Common myeloid progenitor, CD34-positive (primary cell): ENCODE data around the gene TSPAN14.

Source experiments
- CTCF ChIA-PET: fragments of 350-600 bp; sonication (Branson Sonifier 250); formaldehyde crosslinking; loops from one replicate; lab custom pipeline; 2021; ENCODE audit warnings: antibody characterized with exemption; lab: Charles Lee
- POLR2A ChIA-PET: fragments of 350-600 bp; sonication (Branson Sonifier 250); formaldehyde crosslinking; loops from one replicate; lab custom pipeline; 2021; ENCODE audit warnings: antibody characterized with exemption; lab: Charles Lee
- DNase-seq, 3 donors: peaks; one replicate each; pipeline versions ENCODE4 v3.0.0 to v3.0.0-alpha.2; 2013
- H3K27ac ChIP-seq, 2 experiments: 1 replicate in 1 of 2; 2 replicates in 1 of 2; pipeline ENCODE4 v1.7.0; 2013; ENCODE audit warnings: inconsistent platforms in 2 of 2, low read length in 2 of 2, mild to moderate bottlenecking in 2 of 2, low read depth in 1 of 2, moderate library complexity in 1 of 2; ENCODE audit not compliant: severe bottlenecking in 2 of 2, insufficient read depth in 1 of 2, poor library complexity in 1 of 2
- H3K27me3 ChIP-seq, 5 experiments: replicated peaks in 2 of 5; 1 replicate in 3 of 5; 2 replicates in 2 of 5; pipeline versions ENCODE4 v1.6.1 to v1.7.0; 2013; ENCODE audit warnings: low read length in 4 of 5, mild to moderate bottlenecking in 2 of 5, moderate library complexity in 2 of 5, inconsistent platforms in 1 of 5; ENCODE audit not compliant: insufficient read depth in 5 of 5, control insufficient read depth in 4 of 5
- H3K36me3 ChIP-seq, 4 experiments: 1 replicate in 2 of 4; 2 replicates in 2 of 4; pipeline versions ENCODE4 v1.6.1 to v1.7.0; 2013; ENCODE audit warnings: low read length in 3 of 4, control low read depth in 1 of 4, mild to moderate bottlenecking in 1 of 4; ENCODE audit not compliant: control insufficient read depth in 4 of 4, insufficient read depth in 4 of 4
- H3K4me1 ChIP-seq, 4 experiments: 1 replicate in 3 of 4; 2 replicates in 1 of 4; pipeline versions ENCODE4 v1.6.1 to v1.7.1; 2013; ENCODE audit warnings: low read length in 3 of 4, mild to moderate bottlenecking in 3 of 4, control low read depth in 1 of 4, inconsistent platforms in 1 of 4, moderate library complexity in 1 of 4; ENCODE audit not compliant: control insufficient read depth in 4 of 4, insufficient read depth in 4 of 4; ENCODE audit errors: control extremely low read depth in 1 of 4
- H3K4me3 ChIP-seq, 7 experiments: 1 replicate in 4 of 7; 2 replicates in 3 of 7; pipeline versions ENCODE4 v1.5.1 to v1.7.0; 2013; ENCODE audit warnings: mild to moderate bottlenecking in 7 of 7, low read length in 6 of 7, moderate library complexity in 6 of 7, inconsistent platforms in 2 of 7, low read depth in 2 of 7, control low read depth in 1 of 7; ENCODE audit not compliant: insufficient read depth in 4 of 7, control insufficient read depth in 1 of 7; ENCODE audit errors: extremely low read depth in 1 of 7
- H3K9me3 ChIP-seq, 5 experiments: 1 replicate in 4 of 5; 2 replicates in 1 of 5; pipeline versions ENCODE4 v1.6.1 to v1.7.1; 2013; ENCODE audit warnings: low read length in 4 of 5, mild to moderate bottlenecking in 2 of 5, inconsistent platforms in 1 of 5, low read depth in 1 of 5, moderate library complexity in 1 of 5; ENCODE audit not compliant: control insufficient read depth in 4 of 5, insufficient read depth in 2 of 5; ENCODE audit errors: control extremely low read depth in 1 of 5
- WGBS: methylation state at CpG from one replicate; pipeline ENCODE4 v1.1.5; 2013; ENCODE audit not compliant: insufficient coverage; 5-methylcytosine and 5-hydroxymethylcytosine counted together

Gene TSPAN14

DNA sequence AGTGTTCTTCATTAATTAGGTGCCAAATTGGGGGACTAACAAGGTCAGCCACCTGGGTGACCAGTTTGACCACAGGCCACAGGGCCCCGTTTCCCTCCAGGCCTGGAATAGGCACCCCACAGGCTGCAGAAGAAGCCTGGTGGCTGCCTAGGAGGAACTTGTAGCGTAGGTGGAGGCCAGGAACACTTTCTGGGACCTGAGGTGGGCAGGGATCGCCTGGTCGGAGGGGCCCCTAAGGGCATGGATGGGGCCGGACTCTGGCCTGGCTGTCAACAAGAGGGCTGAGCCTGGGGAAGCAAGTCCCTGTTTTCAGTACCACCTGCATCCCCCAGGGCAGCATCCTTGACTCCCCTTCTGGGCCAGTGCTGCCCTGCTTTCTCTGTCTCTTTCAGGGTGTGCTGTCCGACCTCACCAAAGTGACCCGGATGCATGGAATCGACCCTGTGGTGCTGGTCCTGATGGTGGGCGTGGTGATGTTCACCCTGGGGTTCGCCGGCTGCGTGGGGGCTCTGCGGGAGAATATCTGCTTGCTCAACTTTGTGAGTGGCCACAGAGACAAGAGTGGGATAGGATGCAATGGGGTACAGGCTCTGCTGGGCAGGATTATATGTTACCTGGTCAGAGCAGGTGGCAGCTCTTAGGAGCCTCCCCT is 52.9 kb downstream of the TSPAN14 start:
- Histone ChIP-seq H3K4me1 (peaks cover 7 to 39% (median 17%) of the 10 kb centered on the region in 4 experiments), H3K36me3 (peaks cover 2 to 45% (median 27%) of the 10 kb centered on the region in 4 experiments), H3K9me3 (no peaks in the 10 kb centered on the region), H3K27me3 (no peaks in the 10 kb centered on the region), H3K4me3 (no peak overlapping the region), H3K27ac (no peak overlapping the region)
- ChIA-PET POLR2A (no interaction called here), CTCF (interaction anchor here (1.0 to 21.8 kb wide), 13 partner anchors 9 to 124 kb away, joined by 3 to 571 read pairs (median 13); no protein-coding TSS in a partner anchor)
- no peak for DNase-seq
- WGBS = 97% methylated on average over 13 of the region's 13 CpGs

GRCh38 chr10:80509108-80509402 is 54.9 kb downstream of the TSPAN14 start:
- CTCF ChIA-PET = interaction anchor here (1.0 to 21.8 kb wide), 6 partner anchors 9 to 126 kb away, joined by 3 to 571 read pairs (median 7); no protein-coding TSS in a partner anchor
- peaks cover 11 to 59% (median 44%) of the 10 kb centered on the region in 4 experiments for H3K36me3 ChIP-seq

DNA sequence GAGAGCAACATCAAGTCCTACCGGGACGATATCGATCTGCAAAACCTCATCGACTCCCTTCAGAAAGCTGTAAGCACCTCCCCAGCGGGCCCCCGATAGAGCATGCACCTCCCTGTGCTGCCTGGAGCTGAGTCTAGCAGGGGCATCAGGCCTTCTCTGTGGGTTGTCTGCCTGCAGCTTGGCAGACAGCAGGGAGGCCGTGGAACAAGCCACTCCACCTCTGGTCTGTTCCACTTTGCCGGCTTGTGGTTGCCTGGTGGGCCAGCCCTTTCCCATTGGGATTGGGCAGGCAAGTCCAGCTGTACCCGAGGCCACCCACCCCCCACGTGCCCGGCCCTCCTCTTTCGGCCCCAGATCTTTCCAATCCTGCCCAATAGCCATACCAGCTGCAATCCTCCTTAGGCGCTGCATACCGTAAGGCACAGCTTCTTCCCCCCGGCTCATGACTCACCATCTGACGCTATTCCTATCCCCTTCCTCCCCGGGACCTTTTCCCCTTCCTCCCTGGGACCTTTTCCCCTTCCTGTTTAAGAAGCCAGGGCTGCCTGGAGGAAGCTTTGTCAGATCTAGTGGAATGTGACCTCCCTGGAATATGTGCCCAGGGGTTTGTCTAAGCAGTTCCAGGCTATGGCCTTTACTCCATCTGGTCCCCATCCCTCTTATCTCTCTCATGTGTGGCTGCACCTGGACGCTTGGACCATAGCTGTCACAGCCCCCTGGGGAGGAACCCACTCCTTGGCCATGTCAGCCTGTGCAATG is 55.5 kb downstream of the TSPAN14 start:
- WGBS = 90% methylated on average over 18 of the region's 18 CpGs
- DNase-seq = no peak
- Histone ChIP-seq H3K27me3 (no peaks in the 10 kb centered on the region), H3K36me3 (peaks cover 16 to 64% (median 49%) of the 10 kb centered on the region in 4 experiments), H3K9me3 (no peaks in the 10 kb centered on the region), H3K4me3 (no peak overlapping the region), H3K4me1 (peaks cover 0 to 13% (median 3%) of the 10 kb centered on the region in 4 experiments), H3K27ac (no peak overlapping the region)
- ChIA-PET CTCF (interaction anchor here (1.2 to 21.8 kb wide), 5 partner anchors 9 to 132 kb away, joined by 3 to 571 read pairs (median 9); no protein-coding TSS in a partner anchor), POLR2A (interaction anchor here (1.0 kb wide), 1 partner anchor 67 kb away, joined by 3 read pairs; no protein-coding TSS in a partner anchor)

More at GRCh38 chr10:80509108-80509402, 54.9 kb downstream of the TSPAN14 start:
- Histone ChIP-seq H3K9me3 (no peaks in the 10 kb centered on the region), H3K27ac (no peak overlapping the region), H3K27me3 (no peaks in the 10 kb centered on the region), H3K4me1 (peaks cover 2 to 18% (median 8%) of the 10 kb centered on the region in 4 experiments), H3K4me3 (no peak overlapping the region)
- DNase-seq = no peak
- POLR2A ChIA-PET = interaction anchor here (1.0 kb wide), 1 partner anchor 66 kb away, joined by 3 read pairs; no protein-coding TSS in a partner anchor
- 92% methylated on average over 6 of the region's 8 CpGs for whole genome bisulfite sequencing

- no peak overlapping the region for H3K4me3 ChIP-seq
- no peak for DNase-seq
- H3K27me3 ChIP-seq = no peaks in the 10 kb centered on the region
- 97% methylated on average over 9 of the region's 10 CpGs for WGBS
- H3K4me1 ChIP-seq = no peaks in the 10 kb centered on the region
- no peak overlapping the region for H3K27ac ChIP-seq
- ChIA-PET POLR2A (interaction anchor here (0.9 kb wide), 1 partner anchor 67 kb away, joined by 3 read pairs; no protein-coding TSS in a partner anchor), CTCF (interaction anchor here (0.9 to 21.8 kb wide), 10 partner anchors 8 to 134 kb away, joined by 3 to 571 read pairs (median 4); no protein-coding TSS in a partner anchor)
- no peaks in the 10 kb centered on the region for H3K9me3 ChIP-seq
- peaks cover 23 to 77% (median 60%) of the 10 kb centered on the region in 4 experiments for H3K36me3 ChIP-seq
These were observed 58.0 kb downstream of the TSPAN14 start for GRCh38 chr10:80512031-80512526.

DNA sequence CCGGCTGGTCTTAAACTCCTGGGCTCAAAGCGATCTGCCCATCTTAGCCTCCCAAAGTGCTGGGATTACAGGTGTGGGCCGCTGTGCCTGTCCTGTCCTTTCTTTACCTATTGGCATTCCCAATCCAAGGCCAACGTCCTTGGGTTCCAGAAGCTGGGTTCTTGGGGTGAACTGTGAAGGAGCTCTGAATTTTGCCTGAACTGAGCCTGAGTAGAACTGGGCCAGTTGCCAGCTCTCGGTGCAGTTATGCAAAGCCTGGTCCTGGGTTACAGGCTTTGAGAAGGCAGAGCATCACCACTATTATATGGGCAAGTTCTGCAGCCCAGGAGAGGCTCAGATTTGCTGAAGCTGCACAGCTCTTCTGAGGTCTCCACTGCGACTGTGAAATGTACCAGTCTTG is 59.0 kb downstream of the TSPAN14 start:
- no peak for DNase-seq
- Histone ChIP-seq H3K27me3 (no peaks in the 10 kb centered on the region), H3K36me3 (peaks cover 24 to 80% (median 63%) of the 10 kb centered on the region in 4 experiments), H3K4me1 (peaks cover 0 to under 1% (median 0%) of the 10 kb centered on the region in 4 experiments), H3K9me3 (no peaks in the 10 kb centered on the region), H3K27ac (no peak overlapping the region), H3K4me3 (no peak overlapping the region)
- ChIA-PET CTCF (interaction anchor here (1.2 to 21.8 kb wide), 6 partner anchors 8 to 135 kb away, joined by 3 to 571 read pairs (median 4); no protein-coding TSS in a partner anchor), POLR2A (no interaction called here)
- 95% methylated on average over 4 of the region's 6 CpGs for WGBS

- ChIA-PET CTCF (interaction anchor here (1.4 to 21.8 kb wide), 3 partner anchors 11 to 71 kb away, joined by 3 to 571 read pairs (median 28); no protein-coding TSS in a partner anchor), POLR2A (no interaction called here)
- Histone ChIP-seq H3K4me3 (no peak overlapping the region), H3K36me3 (peaks cover 24 to 83% (median 64%) of the 10 kb centered on the region in 4 experiments), H3K4me1 (peaks cover 0 to 9% (median 0%) of the 10 kb centered on the region in 4 experiments), H3K27me3 (no peaks in the 10 kb centered on the region), H3K27ac (peak overlapping the region in 1 of 2 experiments; percentile 18), H3K9me3 (no peaks in the 10 kb centered on the region)
- no peak for DNase-seq
- WGBS = no CpG with 5 or more reads among the region's 5 CpGs
These were observed 61.4 kb downstream of the TSPAN14 start for GRCh38 chr10:80515511-80515910.
